Measurements from ENCODE around the gene LMX1A. TPM values are rescaled to one million over a fixed set of nuclear protein-coding genes. Genes with fewer than 3 reads are reported as not detected.

Gene LMX1A
- total RNA-seq, 1 donor from 2014 or later: 1.7 TPM

DNA sequence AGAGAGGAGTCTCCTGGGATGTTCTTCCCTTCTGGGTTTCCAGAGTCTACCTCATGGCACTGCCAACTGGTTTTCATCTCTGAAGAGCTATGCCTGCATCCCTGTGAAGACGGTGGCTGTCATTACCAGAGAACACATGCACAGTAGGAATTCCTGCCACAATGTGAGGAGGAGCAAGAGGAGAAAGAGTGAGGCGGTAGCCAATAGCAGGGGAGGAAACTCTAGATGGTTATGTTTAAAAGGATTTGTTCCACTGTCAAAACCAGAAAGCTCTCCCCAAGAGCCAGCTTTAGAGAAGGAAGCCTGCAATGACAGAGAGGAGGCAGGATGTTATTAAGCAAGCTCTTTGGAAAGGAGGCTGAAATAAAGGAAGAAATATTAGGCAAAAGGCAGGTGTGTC lies 12.3 kb downstream of the LMX1A start:
- DNase-seq (ENCODE audit: low spot score in 2 of 2): no peak
- TF ChIP-seq, protein P1, sequence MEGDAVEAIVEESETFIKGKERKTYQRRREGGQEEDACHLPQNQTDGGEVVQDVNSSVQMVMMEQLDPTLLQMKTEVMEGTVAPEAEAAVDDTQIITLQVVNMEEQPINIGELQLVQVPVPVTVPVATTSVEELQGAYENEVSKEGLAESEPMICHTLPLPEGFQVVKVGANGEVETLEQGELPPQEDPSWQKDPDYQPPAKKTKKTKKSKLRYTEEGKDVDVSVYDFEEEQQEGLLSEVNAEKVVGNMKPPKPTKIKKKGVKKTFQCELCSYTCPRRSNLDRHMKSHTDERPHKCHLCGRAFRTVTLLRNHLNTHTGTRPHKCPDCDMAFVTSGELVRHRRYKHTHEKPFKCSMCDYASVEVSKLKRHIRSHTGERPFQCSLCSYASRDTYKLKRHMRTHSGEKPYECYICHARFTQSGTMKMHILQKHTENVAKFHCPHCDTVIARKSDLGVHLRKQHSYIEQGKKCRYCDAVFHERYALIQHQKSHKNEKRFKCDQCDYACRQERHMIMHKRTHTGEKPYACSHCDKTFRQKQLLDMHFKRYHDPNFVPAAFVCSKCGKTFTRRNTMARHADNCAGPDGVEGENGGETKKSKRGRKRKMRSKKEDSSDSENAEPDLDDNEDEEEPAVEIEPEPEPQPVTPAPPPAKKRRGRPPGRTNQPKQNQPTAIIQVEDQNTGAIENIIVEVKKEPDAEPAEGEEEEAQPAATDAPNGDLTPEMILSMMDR (IDR thresholded peaks at IDR 0.05): no peak
- H3K4me3 ChIP-seq: no peak overlapping the region
- H3K27me3 ChIP-seq: no peaks in the 10 kb centered on the region
- intact Hi-C loops (cut with DNase I): no loop called here
- no peaks in the 10 kb centered on the region for H3K9me3 ChIP-seq
- no peaks in the 10 kb centered on the region for H3K4me1 ChIP-seq
- no peak overlapping the region for H3K27ac ChIP-seq
- H3K36me3 ChIP-seq: no peaks in the 10 kb centered on the region

DNA sequence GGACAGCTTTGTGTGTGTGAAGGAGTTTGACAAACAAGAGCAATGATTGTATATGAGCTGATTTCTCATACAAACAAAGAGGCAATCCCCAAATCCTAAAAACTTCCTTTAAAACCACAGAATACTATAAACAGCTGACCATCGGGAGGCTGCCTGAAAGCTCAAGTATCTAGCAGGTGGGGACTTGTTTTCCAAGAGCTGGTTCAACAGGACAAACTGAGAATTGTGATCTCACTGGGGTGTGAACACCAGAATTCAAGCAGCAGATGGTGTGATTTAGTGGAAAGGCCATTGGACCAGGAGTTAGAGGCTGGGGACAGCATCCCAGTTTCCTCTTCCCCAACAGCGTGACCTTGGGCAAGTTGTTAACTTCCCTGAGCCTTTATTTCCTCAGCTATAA lies 13.9 kb downstream of the LMX1A start:
- no peaks in the 10 kb centered on the region for H3K4me1 ChIP-seq
- H3K4me3 ChIP-seq: no peak overlapping the region
- DNase-seq (ENCODE audit: low spot score in 2 of 2): no peak
- intact Hi-C loops (cut with DNase I): no loop called here
- H3K36me3 ChIP-seq: no peaks in the 10 kb centered on the region
- H3K27me3 ChIP-seq: no peaks in the 10 kb centered on the region
- H3K27ac ChIP-seq: no peak overlapping the region
- no peaks in the 10 kb centered on the region for H3K9me3 ChIP-seq
- TF ChIP-seq, protein P1 (IDR thresholded peaks at IDR 0.05): no peak

DNA sequence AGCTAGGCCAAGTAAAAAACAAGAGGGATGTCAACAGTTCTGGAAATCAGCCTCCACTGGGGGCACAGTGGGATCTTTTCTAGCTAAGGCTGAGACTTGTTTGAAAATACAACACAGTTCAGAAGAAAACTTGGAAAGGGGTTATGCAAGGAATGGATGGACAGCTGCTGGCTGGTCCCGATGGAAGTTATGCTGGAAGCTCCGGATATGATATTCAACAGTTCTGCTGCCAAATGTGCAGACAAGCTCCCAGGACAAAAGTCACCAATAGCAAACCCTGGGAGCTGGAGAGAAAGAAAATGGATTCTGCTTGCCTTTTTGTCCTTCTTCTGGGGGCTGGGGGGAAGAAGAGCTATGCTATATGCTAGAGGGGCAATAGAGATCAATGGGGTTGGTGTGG lies 14.3 kb downstream of the LMX1A start:
- no peak overlapping the region for H3K27ac ChIP-seq
- no peaks in the 10 kb centered on the region for H3K36me3 ChIP-seq
- TF ChIP-seq, protein P1 (IDR thresholded peaks at IDR 0.05): no peak
- H3K27me3 ChIP-seq: no peaks in the 10 kb centered on the region
- no peak overlapping the region for H3K4me3 ChIP-seq
- intact Hi-C loops (cut with DNase I): no loop called here
- no peak for DNase-seq (ENCODE audit: low spot score in 2 of 2)
- H3K4me1 ChIP-seq: no peaks in the 10 kb centered on the region
- H3K9me3 ChIP-seq: no peaks in the 10 kb centered on the region

- no peaks in the 10 kb centered on the region for H3K36me3 ChIP-seq
- H3K27ac ChIP-seq: no peak overlapping the region
- H3K4me3 ChIP-seq: no peak overlapping the region
- no peak for DNase-seq (ENCODE audit: low spot score in 2 of 2)
- intact Hi-C loops (cut with DNase I): no loop called here
- H3K9me3 ChIP-seq: no peaks in the 10 kb centered on the region
- H3K4me1 ChIP-seq: no peaks in the 10 kb centered on the region
- no peaks in the 10 kb centered on the region for H3K27me3 ChIP-seq
- TF ChIP-seq, protein P1 (IDR thresholded peaks at IDR 0.05): no peak
Measured at GRCh38 chr1:165339164-165339563, 17.4 kb downstream of the LMX1A start.

DNA sequence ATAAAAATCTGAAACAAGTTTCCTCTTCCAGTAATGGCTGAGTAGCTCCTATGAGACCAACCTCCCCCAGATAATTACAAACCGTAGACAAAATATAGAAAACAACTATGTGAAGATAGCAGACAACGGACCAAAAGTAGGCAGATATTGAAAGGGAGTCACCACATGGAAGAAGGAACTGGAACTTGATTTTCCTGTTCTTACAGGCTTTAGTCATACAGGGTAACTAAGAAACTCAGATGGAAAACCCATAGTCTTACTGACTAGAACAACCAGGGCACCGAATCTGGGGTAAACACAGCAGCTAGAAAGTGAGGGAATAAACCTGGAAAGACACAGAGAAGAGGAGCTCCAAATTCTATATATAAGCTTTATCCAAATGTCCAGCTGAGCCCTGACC lies 26.0 kb downstream of the LMX1A start:
- no peaks in the 10 kb centered on the region for H3K27me3 ChIP-seq
- H3K9me3 ChIP-seq: peaks cover 0 to 6% of the 10 kb centered on the region in 2 donors
- intact Hi-C loops (cut with DNase I): no loop called here
- no peak overlapping the region for H3K27ac ChIP-seq
- DNase-seq (ENCODE audit: low spot score in 2 of 2): no peak
- no peak overlapping the region for H3K4me3 ChIP-seq
- H3K36me3 ChIP-seq: no peaks in the 10 kb centered on the region
- TF ChIP-seq, protein P1 (IDR thresholded peaks at IDR 0.05): no peak
- no peaks in the 10 kb centered on the region for H3K4me1 ChIP-seq

DNA sequence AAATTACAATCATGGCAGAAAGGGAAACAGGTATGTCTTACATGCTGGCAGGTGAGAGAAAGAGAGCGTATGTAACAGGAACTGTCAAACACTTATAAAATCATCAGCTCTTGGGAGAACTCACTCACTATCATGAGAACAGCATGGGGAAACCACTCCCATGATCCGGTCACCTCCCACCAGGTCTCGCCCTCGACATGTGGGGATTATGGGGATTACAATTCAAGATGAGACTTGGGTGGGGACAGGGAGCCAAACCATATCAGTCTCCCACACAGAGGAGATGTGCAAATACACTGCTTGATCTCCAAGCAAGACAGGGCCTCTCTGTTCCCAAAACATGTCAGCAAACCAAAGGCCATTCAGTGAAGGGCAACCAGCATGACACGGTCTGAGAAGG lies 27.4 kb downstream of the LMX1A start:
- intact Hi-C loops (cut with DNase I): no loop called here
- TF ChIP-seq, protein P1 (IDR thresholded peaks at IDR 0.05): no peak

More for the DNA sequence above, 27.4 kb downstream of the LMX1A start:
- Histone ChIP-seq H3K9me3 (peaks cover 0 to 6% of the 10 kb centered on the region in 2 donors), H3K36me3 (no peaks in the 10 kb centered on the region), H3K4me3 (no peak overlapping the region), H3K27ac (no peak overlapping the region), H3K27me3 (no peaks in the 10 kb centered on the region), H3K4me1 (no peaks in the 10 kb centered on the region)
- no peak for DNase-seq (ENCODE audit: low spot score in 2 of 2)
